NCI-H2196 treated with DMSO at 0.1 percent for 48 hours (cell line): ENCODE results near the gene TRAK1.

Source experiments
- DNase-seq: peaks from one replicate; lab custom pipeline; 2025; ENCODE audit not compliant: unreplicated experiment; lab: John Stamatoyannopoulos, UW

The TRAK1 gene

DNA sequence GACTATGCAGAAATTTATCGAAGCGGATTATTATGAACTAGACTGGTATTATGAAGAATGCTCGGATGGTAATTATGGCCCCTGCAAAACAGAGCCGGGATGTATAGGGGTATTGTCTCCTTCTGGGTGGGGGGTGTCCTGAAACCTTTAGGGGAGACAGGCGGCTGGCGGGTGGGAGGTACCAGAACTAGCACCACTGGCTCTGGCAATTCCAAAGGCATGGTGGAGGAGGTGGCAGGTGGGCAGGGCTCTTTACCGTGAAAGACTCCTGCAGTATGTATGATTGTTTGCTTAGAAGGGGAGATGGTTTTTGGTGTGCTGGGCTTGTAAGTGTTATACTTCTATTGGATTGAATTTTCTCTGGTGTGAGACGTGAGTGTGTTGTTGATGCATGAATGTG lies 58.4 kb downstream of the TRAK1 start:
- no peak for DNase-seq

DNA sequence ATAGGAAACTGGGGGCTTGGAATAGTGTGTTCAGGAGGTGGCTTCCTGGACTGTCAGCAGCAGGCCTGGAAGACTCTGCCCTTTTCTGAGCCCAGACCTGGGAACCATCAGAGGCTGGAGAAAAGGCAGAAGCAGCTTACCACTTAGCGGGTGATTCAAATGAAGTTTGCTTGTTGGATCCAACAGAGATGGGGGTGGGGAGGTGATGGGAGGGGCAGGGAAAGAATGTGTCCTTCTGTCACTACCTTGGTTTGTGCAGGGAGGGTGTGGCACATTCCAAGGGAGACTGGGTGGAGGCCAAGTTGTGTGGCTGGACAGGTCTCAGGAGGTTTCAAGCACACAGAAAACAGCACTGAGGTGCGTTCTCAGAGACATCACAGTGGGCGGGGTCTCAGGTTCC lies 58.8 kb downstream of the TRAK1 start:
- no peak for DNase-seq

DNA sequence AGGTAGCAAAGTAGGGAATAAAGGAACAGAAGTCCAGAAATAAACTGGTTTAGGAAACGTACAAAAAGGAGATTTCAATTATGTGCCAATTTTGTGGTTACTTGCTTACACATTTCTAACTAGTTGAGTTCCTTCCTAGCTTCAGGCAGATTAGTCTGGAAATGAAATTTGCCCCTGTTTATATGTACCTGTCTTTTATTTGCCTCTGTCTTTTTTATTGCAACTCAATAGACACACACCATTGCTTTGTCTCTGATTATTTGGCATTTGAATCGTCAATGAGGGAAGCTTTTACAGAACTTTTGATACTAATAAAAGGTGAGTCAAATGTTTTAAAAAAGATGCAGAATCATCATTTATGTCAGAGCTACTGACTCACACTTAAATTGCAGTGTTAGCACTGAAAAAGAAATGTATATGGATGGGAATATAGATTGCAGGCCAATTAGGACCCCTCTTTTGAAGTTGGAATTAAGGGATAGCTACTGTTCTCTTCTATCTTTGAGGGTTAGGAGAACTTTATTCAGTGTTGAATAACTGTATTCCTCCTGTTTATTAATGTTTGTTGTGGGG lies 60.5 kb downstream of the TRAK1 start:
- no peak for DNase-seq

GRCh38 chr3:42152193-42152592 lies 61.0 kb downstream of the TRAK1 start:
- DNase-seq: no peak

DNA sequence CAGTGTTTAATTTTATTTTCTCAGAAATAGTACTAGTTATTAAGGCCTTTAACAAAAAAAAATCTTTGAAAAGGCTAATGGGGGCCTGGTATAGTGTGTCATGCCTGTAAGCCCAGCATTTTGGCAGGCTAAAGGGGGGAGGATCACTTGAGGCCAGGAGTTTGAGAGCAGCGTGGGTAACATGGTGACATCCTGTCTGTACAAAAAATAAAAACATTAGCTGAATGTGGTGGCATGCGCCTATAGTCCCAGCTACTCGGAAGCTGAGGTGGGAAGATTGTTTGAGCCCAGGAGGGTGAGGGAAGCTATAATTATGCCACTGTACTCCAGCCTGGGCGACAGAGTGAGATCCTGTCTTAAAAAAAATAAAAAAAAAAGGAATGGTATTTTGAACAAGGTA lies 61.9 kb downstream of the TRAK1 start:
- no peak for DNase-seq

DNA sequence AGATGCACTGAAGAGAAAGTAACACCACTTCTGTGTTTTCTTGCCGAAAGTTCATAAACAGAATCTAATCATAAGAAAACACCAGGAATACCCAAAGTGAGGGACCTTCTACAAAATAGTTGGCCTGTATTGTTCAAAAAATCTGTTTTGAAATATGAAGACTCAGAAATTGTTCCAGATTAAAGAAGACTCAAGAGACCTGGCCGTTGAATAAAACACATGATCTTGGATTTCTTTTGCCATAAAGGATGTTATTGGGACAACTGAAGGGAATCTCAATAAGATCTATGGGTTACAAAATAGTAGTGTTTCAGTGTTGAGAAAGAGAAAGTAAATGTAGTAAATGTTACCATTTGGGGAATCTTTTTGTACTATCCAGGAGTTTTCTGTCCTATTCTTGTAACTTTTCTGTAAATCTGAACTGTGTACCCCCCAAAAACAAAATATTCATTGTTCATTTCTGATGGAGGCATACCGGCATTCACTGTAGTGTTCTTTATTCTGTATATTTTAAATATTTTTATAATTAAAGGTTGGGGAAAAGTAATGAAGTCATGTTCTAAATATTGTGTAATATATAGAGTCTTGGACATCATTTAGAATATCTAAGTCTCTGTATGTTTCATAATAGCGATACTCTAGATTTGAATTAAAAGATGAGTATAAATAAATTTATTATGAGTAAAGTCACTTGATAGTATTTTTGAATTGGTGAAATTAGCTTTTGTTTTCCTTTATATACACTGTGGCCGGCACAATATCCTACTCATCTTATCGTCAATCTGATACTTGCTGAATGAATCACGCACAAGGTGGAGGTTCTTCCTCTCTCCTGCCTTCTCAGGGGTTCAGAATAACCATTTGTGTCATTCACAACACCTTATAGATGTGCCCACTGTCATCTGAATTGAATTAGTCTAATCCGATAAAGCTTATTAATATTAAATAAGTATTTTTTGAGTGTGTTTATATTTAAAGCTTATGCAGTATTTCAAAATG lies 66.7 kb downstream of the TRAK1 start:
- DNase-seq: no peak

GRCh38 chr3:42159147-42159546 lies 68.0 kb downstream of the TRAK1 start:
- no peak for DNase-seq

GRCh38 chr3:42159706-42160472 lies 68.7 kb downstream of the TRAK1 start:
- peak; percentile 13 for DNase-seq

GRCh38 chr3:42161050-42161935 lies 70.1 kb downstream of the TRAK1 start:
- DNase-seq: no peak

DNA sequence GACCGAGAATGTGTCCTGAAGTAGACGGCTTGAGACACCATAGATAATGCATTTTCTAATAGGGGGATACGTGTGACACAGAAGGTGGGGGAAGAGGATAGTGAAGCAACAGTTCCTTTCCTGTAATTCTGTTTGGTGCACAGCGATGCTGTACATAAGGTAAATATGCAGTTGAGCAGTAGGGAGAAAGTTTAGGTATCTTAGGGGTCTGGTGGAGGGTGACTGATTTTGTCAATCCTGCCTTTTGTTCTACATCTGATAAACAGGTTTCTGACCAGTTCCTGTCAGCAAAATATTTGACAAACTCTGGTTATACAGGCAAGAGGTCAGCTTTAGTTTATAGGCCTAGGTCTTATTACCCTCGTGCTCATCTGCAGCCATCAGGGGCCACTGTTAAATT lies 71.3 kb downstream of the TRAK1 start:
- DNase-seq: no peak

DNA sequence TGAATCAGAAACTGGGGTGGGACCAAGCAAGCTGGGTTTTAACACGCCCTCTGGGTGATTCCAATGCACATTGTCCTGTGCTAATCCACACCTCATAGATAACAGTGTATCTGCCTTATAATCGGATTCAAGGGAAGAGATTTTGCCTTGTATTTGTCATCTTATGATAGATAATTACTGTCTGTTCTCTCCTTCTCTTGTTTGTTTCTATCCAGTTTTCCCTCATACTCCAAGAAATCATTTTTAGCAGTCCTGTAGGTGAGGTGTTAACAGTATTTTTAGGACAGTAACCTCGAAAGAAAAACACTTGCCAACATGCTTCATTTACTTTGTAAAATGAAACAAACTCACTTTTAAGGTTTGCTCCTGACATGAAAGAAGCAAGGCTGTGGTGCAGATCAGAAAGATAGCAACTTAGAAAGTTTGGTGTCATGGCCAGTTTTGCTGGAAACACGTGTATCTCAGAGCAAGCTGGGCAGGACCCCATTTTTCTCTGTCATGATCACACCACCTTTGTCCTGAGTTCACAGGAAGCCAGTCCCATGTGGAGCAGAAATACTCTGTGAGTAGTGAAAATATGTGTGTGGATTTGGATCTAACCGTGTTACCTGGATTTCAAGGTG lies 72.6 kb downstream of the TRAK1 start:
- no peak for DNase-seq

DNA sequence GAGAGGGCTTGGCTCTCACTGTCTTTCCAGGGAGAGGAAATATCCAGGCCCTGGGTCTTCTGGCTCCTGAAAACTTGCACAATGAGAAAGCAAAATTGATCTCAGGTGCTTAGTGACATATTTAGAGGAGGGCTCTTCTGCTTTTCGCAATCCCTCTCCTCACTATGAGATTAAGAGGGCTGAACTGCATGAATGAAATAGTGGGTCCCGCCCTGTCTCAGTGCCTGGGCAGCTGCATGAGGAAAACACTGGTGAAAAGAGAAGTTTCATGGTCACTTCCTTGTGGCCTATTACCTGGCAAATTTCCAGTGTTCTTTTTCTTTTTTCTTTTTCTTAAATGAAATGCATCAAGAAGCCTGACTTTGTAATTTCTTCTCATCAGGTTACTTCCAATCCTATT lies 73.5 kb downstream of the TRAK1 start:
- no peak for DNase-seq

GRCh38 chr3:42165211-42165610 lies 74.1 kb downstream of the TRAK1 start:
- no peak for DNase-seq

- no peak for DNase-seq
Observed at GRCh38 chr3:42166214-42166613, 75.1 kb downstream of the TRAK1 start.

- no peak for DNase-seq
Observed at GRCh38 chr3:42166662-42167300, 75.6 kb downstream of the TRAK1 start.

DNA sequence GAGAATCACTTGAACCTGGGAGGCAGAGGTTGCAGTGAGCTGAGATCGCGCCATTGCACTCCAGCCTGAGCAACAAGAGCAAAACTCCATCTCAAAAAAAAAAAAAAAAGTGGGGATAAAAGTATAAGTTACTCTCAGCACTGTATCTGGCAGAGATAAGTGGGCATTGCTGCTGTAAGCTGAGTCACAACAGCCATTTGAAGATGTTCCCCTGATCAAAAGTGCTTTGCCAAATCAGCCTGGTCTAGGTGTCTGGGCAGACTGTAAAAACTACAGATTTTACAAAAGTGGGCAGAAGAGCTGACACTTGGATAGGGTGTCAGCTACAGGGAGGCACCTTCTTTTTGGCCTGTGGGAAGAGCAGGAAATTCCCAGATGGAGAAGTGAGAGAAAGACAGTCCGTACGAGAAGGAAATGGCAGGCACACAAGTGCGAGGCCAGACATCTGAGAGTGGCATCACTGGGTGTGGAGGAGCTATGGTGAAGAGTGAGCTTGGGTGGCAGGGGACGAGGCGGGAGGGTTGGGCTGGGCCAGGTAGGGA lies 78.5 kb downstream of the TRAK1 start:
- no peak for DNase-seq

GRCh38 chr3:42172047-42172654 lies 81.0 kb downstream of the TRAK1 start:
- DNase-seq: no peak

- DNase-seq: no peak
Observed at GRCh38 chr3:42173307-42173706, 82.2 kb downstream of the TRAK1 start.
